Cardiac muscle cell (in vitro differentiated cells and primary cell): ENCODE measurements around the gene CYP27C1. TPM values are rescaled to one million over a fixed set of nuclear protein-coding genes. Genes with fewer than 3 reads are reported as not detected.

Experiments
- DNase-seq, 2 donors: peaks; one replicate each; pipeline versions ENCODE4 v3.0.0 to v3.0.0-alpha.2; 2010 to 2017; ENCODE audit warnings: low read depth in 1 of 2, low spot score in 1 of 2
- H3K27ac ChIP-seq: fragments of 200-600 bp; sonication (generic); 2 replicates; pipeline ENCODE4 v1.5.1; 2016
- H3K27me3 ChIP-seq: fragments of 200-600 bp; sonication (generic); 2 replicates; pipeline ENCODE4 v1.6.0; 2016; ENCODE audit warnings: control low read depth
- H3K36me3 ChIP-seq: fragments of 200-600 bp; sonication (generic); 2 replicates; pipeline ENCODE4 v1.5.1; 2016; ENCODE audit warnings: control low read depth
- H3K4me1 ChIP-seq: fragments of 200-600 bp; sonication (generic); 2 replicates; pipeline ENCODE4 v1.8.1; 2017; ENCODE audit warnings: low read depth, mild to moderate bottlenecking, mixed run types
- H3K4me3 ChIP-seq: fragments of 200-600 bp; sonication (generic); 2 replicates; pipeline ENCODE4 v1.5.1; 2016; ENCODE audit warnings: mild to moderate bottlenecking
- H3K9me3 ChIP-seq: fragments of 200-600 bp; sonication (generic); 2 replicates; pipeline ENCODE4 v1.5.1; 2017; ENCODE audit warnings: low read depth, mild to moderate bottlenecking, control low read depth
- CTCF ChIP-seq: IDR thresholded peaks from 2 replicates; pipeline ENCODE4 v1.5.1; 2012; ENCODE audit warnings: low read depth, mild to moderate bottlenecking, low read length
- polyA plus RNA-seq: library from polyadenylated mRNA; unstranded; fragments of >200 nt; fragmentation: Nextera tagmentation; extraction: Ambion mirVana; gene quantifications from 2 replicates; pipeline ENCODE4 v1.2.1, GENCODE V29; 2016
- total RNA-seq: library from RNA; depleted of rRNA; stranded (reverse); fragments of >200 nt; gene quantifications from 2 replicates; pipeline ENCODE4 v1.2.3, GENCODE V29; 2016

The CYP27C1 gene
- total and polyA plus RNA-seq, 2 experiments from 2014 or later = 1.5 to 3.6 TPM

GRCh38 chr2:127197475-127198385 is 22.4 kb downstream of the CYP27C1 start:
- peak; percentile 64 for TF ChIP-seq CTCF
- no peak overlapping the region for H3K4me3 ChIP-seq

DNA sequence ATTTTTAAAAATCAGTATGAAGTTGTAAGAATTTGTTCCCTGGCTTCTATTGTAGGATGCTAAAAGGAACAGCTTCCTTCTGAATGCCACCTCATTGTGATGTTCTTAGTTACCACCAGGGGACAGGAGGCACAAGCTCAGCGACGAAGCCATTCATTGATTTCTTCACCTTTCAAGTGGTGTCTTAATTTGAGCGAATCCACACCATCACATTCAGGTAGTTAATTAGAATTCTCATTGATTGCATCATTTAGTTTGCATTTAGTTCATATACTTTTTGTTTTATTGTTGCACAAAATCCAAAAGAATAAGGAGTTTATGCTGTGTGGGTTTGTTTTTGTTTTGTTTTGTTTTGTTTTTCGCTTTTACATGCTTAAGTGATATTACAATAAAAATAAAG is 23.1 kb downstream of the CYP27C1 start:
- Histone ChIP-seq H3K4me3 (no peak overlapping the region), H3K36me3 (no peaks in the 10 kb centered on the region), H3K4me1 (no peaks in the 10 kb centered on the region), H3K27ac (no peak overlapping the region), H3K27me3 (no peaks in the 10 kb centered on the region), H3K9me3 (no peaks in the 10 kb centered on the region)
- peak; percentile 28 for TF ChIP-seq CTCF
- DNase-seq = no peak

More at GRCh38 chr2:127197475-127198385, 22.4 kb downstream of the CYP27C1 start:
- H3K36me3 ChIP-seq = no peaks in the 10 kb centered on the region
- no peaks in the 10 kb centered on the region for H3K27me3 ChIP-seq
- peak; percentile 58 to 84 for DNase-seq
- no peaks in the 10 kb centered on the region for H3K4me1 ChIP-seq
- no peaks in the 10 kb centered on the region for H3K9me3 ChIP-seq
- no peak overlapping the region for H3K27ac ChIP-seq

DNA sequence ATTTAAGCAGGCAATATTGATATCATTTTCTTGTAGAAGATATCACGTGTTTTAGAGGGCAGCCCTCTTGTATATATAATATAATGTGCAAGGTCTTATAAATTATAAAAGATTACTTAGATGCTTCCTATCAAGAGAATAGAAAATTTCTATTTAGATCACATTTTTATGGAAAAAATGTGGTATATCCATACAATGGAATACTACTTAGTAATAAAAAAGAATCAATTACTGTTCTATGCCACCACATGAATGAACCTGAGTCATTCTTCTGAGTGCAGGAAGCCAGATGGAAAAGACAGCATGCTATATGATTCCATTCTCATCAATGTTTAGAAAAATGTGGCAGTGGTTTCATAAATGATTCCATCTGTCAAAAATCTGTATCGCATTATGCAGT is 23.6 kb downstream of the CYP27C1 start:
- Histone ChIP-seq H3K4me3 (no peak overlapping the region), H3K27ac (no peak overlapping the region), H3K4me1 (no peaks in the 10 kb centered on the region), H3K27me3 (no peaks in the 10 kb centered on the region), H3K36me3 (no peaks in the 10 kb centered on the region), H3K9me3 (no peaks in the 10 kb centered on the region)
- DNase-seq = no peak
- TF ChIP-seq CTCF = no peak

DNA sequence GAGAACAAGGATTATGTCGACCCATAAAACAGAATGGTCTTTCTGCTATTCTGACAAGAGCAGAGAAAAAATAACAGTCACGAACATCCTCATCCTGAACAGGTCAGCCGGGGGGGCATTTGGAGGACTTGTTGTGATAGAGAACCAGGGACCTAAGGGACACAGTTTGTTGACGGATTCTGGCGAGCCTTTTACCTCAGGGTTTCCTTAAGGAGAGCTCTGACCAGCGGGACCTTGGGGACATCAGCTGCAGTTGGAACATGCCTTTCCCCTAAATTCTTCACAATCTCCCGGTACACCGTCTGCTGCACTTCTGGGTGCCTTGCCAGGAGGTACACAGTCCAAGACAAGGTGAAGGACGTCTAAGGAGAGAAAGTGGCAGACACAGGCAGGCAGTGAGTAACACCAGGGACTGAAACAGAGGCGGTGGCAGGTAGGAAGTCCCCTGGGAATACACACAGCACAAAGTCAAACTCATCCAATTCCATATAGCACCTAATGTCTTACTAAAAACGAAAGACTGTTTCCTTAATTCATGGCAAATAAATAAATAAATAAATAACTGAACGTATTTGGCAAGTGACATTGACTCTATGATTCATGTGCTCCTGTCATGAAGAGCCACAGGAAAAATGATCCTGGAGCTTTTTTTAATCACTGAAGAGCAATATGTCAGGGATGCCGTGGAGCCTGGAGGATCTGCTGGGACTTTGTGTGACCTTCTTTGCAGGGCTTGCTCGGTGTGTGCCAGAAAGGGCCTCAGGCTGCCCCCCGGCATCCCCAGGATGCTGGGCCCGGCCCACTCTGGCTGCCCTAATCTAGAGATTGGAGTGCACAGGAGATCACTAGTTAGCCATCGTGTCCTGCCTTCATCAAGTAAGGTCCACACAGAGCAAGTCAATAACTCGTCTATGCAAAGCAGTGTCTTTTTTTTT is 24.7 kb downstream of the CYP27C1 start:
- Histone ChIP-seq H3K27me3 (no peaks in the 10 kb centered on the region), H3K36me3 (no peaks in the 10 kb centered on the region), H3K4me3 (no peak overlapping the region), H3K4me1 (no peaks in the 10 kb centered on the region), H3K27ac (no peak overlapping the region), H3K9me3 (no peaks in the 10 kb centered on the region)
- no peak for DNase-seq
- TF ChIP-seq CTCF = no peak

- no peak for DNase-seq
- Histone ChIP-seq H3K36me3 (no peaks in the 10 kb centered on the region), H3K27me3 (no peaks in the 10 kb centered on the region), H3K9me3 (no peaks in the 10 kb centered on the region), H3K4me3 (no peak overlapping the region), H3K4me1 (no peaks in the 10 kb centered on the region), H3K27ac (no peak overlapping the region)
- no peak for TF ChIP-seq CTCF
These were observed 25.7 kb downstream of the CYP27C1 start for GRCh38 chr2:127194447-127194846.
